ENCODE data around the gene ANO9.

ANO9 gene

GRCh38 chr11:396511-396947 lies 45.3 kb downstream of the ANO9 start:
- H3K4me1 ChIP-seq (ENCODE audit: control insufficient read depth in 1 of 2, insufficient read depth in 1 of 2, low read depth in 1 of 2, low read length in 1 of 2): peaks cover 0 to 8% of the 10 kb centered on the region in 2 experiments
- no peaks in the 10 kb centered on the region for H3K9me3 ChIP-seq
- peaks cover 39% of the 10 kb centered on the region for H3K27me3 ChIP-seq
- no peak for TF ChIP-seq CTCF (IDR thresholded peaks at IDR 0.05)
- H3K36me3 ChIP-seq: no peaks in the 10 kb centered on the region
- no peak overlapping the region for H3K4me3 ChIP-seq (ENCODE audit: low read depth in 1 of 2, low read length in 1 of 2)
- no peak overlapping the region for H3K27ac ChIP-seq

- Histone ChIP-seq H3K27me3 (peaks cover 39% of the 10 kb centered on the region), H3K4me3 (ENCODE audit: low read depth in 1 of 2, low read length in 1 of 2) (no peak overlapping the region), H3K4me1 (ENCODE audit: control insufficient read depth in 1 of 2, insufficient read depth in 1 of 2, low read depth in 1 of 2, low read length in 1 of 2) (peaks cover 0 to 8% of the 10 kb centered on the region in 2 experiments), H3K27ac (no peak overlapping the region), H3K36me3 (no peaks in the 10 kb centered on the region), H3K9me3 (no peaks in the 10 kb centered on the region)
- TF ChIP-seq CTCF (IDR thresholded peaks at IDR 0.05): no peak
Measured at GRCh38 chr11:395866-396265, 45.9 kb downstream of the ANO9 start.

- Histone ChIP-seq H3K4me1 (ENCODE audit: control insufficient read depth in 1 of 2, insufficient read depth in 1 of 2, low read depth in 1 of 2, low read length in 1 of 2) (peaks cover 0 to 8% of the 10 kb centered on the region in 2 experiments), H3K4me3 (ENCODE audit: low read depth in 1 of 2, low read length in 1 of 2) (no peak overlapping the region), H3K36me3 (no peaks in the 10 kb centered on the region), H3K9me3 (no peaks in the 10 kb centered on the region), H3K27ac (no peak overlapping the region), H3K27me3 (peaks cover 34% of the 10 kb centered on the region)
- TF ChIP-seq CTCF (IDR thresholded peaks at IDR 0.05): no peak
Measured at GRCh38 chr11:394858-395655, 46.8 kb downstream of the ANO9 start.

- no peaks in the 10 kb centered on the region for H3K36me3 ChIP-seq
- no peak within 1 kb of the TSS for H3K27ac ChIP-seq
- peaks cover 0 to 8% of the 10 kb centered on the region in 2 experiments for H3K4me1 ChIP-seq (ENCODE audit: control insufficient read depth in 1 of 2, insufficient read depth in 1 of 2, low read depth in 1 of 2, low read length in 1 of 2)
- H3K9me3 ChIP-seq: no peaks in the 10 kb centered on the region
- no peak for TF ChIP-seq CTCF (IDR thresholded peaks at IDR 0.05)
- peaks cover 27% of the 10 kb centered on the region for H3K27me3 ChIP-seq
- no peak within 1 kb of the TSS for H3K4me3 ChIP-seq (ENCODE audit: low read depth in 1 of 2, low read length in 1 of 2)
Measured at GRCh38 chr11:394034-394857, 47.6 kb downstream of the ANO9 start, which contains the start of gene PKP3. TSS of gene PKP3 (plus strand) at chr11:394209. CDS start at chr11:394293, 84 bp downstream.

- peaks cover 0 to 8% of the 10 kb centered on the region in 2 experiments for H3K4me1 ChIP-seq (ENCODE audit: control insufficient read depth in 1 of 2, insufficient read depth in 1 of 2, low read depth in 1 of 2, low read length in 1 of 2)
- no peak for TF ChIP-seq CTCF (IDR thresholded peaks at IDR 0.05)
- H3K4me3 ChIP-seq (ENCODE audit: low read depth in 1 of 2, low read length in 1 of 2): no peak overlapping the region
- no peaks in the 10 kb centered on the region for H3K9me3 ChIP-seq
- no peak overlapping the region for H3K27ac ChIP-seq
- H3K27me3 ChIP-seq: peaks cover 29% of the 10 kb centered on the region
- no peaks in the 10 kb centered on the region for H3K36me3 ChIP-seq
Measured at GRCh38 chr11:393219-394033, 48.4 kb downstream of the ANO9 start.
